D721Med (cell line): ENCODE measurements around the gene ANGPT4.

ENCODE experiments used
- DNase-seq: peaks from one replicate; pipeline ENCODE4 v3.0.0; 2011; ENCODE audit warnings: low spot score; ENCODE audit not compliant: insufficient read length
- FAIRE-seq: peaks from 2 replicates; lab custom pipeline; 2011; peaks lifted over from hg19 to GRCh38; lab: Jason Lieb, UNC
- TF ChIP-seq, protein P1 (sequence below): IDR thresholded peaks from 2 replicates; pipeline ENCODE4 v1.5.1; 2012; ENCODE audit warnings: mild to moderate bottlenecking, control low read depth; ENCODE audit not compliant: insufficient read depth; ENCODE audit errors: missing control alignments

Gene ANGPT4

GRCh38 chr20:825710-826421 is 90.3 kb downstream of the ANGPT4 start:
- DNase-seq (no peak), FAIRE-seq (no peak)
- TF ChIP-seq, protein P1, sequence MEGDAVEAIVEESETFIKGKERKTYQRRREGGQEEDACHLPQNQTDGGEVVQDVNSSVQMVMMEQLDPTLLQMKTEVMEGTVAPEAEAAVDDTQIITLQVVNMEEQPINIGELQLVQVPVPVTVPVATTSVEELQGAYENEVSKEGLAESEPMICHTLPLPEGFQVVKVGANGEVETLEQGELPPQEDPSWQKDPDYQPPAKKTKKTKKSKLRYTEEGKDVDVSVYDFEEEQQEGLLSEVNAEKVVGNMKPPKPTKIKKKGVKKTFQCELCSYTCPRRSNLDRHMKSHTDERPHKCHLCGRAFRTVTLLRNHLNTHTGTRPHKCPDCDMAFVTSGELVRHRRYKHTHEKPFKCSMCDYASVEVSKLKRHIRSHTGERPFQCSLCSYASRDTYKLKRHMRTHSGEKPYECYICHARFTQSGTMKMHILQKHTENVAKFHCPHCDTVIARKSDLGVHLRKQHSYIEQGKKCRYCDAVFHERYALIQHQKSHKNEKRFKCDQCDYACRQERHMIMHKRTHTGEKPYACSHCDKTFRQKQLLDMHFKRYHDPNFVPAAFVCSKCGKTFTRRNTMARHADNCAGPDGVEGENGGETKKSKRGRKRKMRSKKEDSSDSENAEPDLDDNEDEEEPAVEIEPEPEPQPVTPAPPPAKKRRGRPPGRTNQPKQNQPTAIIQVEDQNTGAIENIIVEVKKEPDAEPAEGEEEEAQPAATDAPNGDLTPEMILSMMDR = no peak

DNA sequence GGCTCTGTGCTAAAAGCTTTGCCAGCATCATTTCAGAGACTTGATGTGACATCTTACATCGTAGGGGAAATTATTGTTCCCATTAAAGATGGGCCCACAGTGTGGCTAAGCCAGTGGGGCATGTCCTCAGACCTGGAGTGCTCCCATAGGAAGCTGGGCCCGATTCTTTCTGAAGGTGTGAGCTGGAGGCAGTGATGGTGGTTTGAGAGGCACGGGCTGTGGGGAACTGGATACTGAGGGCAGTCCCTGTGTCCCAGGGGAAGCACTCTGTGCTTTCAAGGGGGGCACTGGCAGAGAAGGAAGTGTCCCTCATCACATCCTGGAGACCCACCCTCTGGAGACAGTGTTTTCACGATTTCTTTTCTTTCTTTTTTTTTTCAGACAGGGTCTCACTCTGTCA is 91.2 kb downstream of the ANGPT4 start:
- DNase-seq = no peak
- TF ChIP-seq, protein P1 = no peak
- no peak for FAIRE-seq

GRCh38 chr20:824490-824889 is 91.6 kb downstream of the ANGPT4 start:
- TF ChIP-seq, protein P1 = no peak
- no peak for DNase-seq
- FAIRE-seq = no peak

GRCh38 chr20:823574-823902 is 92.6 kb downstream of the ANGPT4 start:
- no peak for FAIRE-seq
- no peak for DNase-seq
- TF ChIP-seq, protein P1 = no peak

- no peak for DNase-seq
- TF ChIP-seq, protein P1 = no peak
- no peak for FAIRE-seq
Observed at GRCh38 chr20:822651-823573, 93.2 kb downstream of the ANGPT4 start.

DNA sequence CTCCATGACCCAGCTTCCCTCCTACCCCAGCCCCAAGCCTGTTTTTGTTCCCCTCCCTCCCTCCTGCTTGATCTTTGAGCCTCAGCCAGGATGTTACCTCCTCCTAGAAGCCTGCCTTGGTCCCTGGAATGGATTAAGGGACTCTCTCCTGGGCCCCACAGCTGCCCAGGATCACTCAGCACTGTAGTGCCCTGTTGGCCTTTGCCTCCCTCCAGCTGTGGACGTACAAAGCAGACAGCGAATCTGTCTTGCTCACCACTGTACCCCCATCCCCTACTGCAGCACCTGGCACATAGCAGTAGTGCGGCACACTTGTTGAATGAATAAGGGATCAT is 94.4 kb downstream of the ANGPT4 start:
- no peak for FAIRE-seq
- TF ChIP-seq, protein P1 = no peak
- no peak for DNase-seq
